OCI-M2 (cell line): ENCODE results near the gene COA5.
"Not testable (repeated sequence)": the region's sequence is repeated elsewhere in the genome, so short reads cannot be mapped to it uniquely, and the experiment has no call there.

Experiments
- DNase-seq: peaks from one replicate; lab custom pipeline; 2025; ENCODE audit not compliant: unreplicated experiment; lab: John Stamatoyannopoulos, UW

The COA5 gene

DNA sequence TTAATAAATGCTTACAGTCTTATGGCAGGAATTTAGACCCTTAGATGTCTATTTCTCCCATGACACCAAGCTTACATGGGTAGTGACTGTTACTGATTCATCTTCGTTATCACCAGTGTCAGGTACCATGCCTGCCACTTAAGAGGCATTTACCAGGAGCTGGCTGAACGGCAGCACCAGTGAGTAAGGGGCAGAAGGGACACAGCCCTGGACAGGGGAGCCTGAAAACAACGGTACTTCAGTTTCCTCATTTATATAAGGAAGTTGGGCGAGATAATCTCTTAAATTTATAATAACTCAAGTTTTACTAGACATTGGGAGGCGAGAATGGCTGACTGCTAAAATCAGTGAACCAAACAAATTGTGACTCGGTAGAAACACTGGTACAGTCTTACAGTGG is 1.2 kb downstream of the COA5 start:
- no peak for DNase-seq

- DNase-seq: no peak
These were observed 1.9 kb downstream of the COA5 start for GRCh38 chr2:98606431-98606830.

GRCh38 chr2:98605076-98605475 is 3.2 kb downstream of the COA5 start:
- no peak for DNase-seq

DNA sequence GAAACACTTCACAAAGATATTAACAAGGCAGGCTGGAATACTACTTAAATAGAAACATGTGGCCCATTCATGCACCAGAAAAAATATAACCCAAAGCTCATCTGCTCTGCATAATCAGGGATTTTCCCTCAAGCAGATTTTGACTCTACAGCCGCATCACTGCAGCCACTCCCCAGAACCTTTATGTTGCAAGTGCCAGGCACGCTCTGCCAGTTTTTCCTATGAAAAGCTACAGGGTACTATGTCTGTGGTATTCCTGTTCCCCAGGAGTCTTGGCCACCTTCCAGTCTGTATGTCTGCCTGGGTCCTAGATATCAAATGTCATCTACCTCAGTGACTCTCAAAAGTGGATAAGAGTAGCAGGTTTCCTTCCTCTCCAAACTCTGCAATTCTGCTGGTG is 3.8 kb downstream of the COA5 start:
- DNase-seq: no peak

DNA sequence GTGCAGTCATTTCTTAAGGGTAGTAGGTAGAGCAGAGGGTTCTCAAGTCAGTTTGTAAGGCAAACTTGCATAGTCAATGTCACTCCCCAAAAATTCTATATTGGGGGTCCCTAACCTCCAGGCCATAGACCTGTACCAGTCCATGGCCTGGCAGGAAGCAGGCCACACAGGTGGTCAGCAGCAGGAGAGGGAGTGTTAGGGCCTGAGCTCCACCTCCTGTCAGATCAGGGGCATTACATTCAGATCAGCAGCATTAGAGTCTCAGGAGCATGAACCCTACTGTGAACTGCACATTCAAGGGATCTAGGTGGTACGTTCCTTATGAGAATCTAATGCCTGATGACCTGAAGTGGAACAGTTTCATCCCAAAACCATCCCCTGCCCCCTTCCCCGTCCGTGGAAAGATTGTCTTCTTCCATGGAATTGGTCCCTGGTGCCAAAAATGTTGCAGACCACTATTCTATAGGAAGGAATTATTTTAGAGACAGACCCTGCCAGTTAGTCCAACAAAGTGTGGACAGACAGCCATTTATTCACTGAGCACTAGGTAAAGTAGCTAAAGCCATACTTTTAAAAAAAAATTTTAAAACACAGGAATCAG is 6.7 kb downstream of the COA5 start:
- no peak for DNase-seq

GRCh38 chr2:98598781-98599428 is 9.4 kb downstream of the COA5 start:
- DNase-seq: no peak

GRCh38 chr2:98594665-98595064 is 13.6 kb downstream of the COA5 start:
- DNase-seq: not testable (repeated sequence)

DNA sequence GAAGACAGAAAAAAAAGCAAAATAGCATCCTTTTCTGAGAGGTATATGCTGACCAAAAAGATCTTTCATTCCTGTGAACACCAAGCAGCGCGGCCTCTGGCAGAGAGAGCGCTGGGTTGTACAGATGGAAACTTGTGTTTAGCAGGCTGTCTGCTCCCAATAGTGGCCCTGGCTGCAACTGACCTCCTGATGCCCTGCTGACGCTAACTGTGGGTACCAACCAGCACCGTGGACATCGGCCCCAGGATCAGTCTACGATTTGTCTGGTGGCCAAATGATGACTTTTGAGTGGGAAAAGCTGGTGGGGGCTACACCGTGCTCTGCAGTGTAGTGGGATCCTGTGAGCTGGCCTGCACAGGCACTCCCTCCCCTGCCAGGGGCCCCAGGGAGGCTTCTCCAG is 15.7 kb downstream of the COA5 start:
- DNase-seq: no peak

GRCh38 chr2:98589489-98589888 is 18.8 kb downstream of the COA5 start:
- no peak for DNase-seq

DNA sequence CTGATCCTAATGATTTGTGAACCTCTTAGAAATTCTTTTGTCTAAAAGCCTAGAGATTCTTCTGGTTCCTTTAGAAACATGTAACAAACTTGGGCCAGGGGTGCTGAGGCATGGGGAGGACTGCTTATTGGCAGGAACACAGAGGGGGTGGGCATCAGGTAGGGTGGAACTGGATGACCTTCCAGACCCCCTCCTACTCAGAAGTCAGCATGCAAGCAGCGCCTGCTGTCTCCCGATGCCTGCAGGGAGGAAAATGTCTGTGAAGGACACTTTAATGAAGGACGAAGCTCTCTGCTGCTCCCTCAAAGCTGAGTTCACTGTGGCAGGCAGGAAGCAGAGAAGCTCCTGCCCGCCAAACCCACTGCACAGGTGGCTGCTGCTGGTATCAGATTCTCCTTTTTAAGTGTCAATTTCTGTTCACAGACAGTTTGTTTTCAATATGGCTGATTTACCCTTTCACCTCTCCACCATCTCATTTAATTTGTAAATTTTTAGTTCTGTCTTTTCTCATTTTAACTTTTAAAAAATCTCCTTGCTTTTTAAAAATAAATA is 19.4 kb downstream of the COA5 start:
- DNase-seq: no peak

GRCh38 chr2:98586551-98587140 is 21.7 kb downstream of the COA5 start:
- DNase-seq: no peak

GRCh38 chr2:98585386-98585785 is 22.9 kb downstream of the COA5 start:
- DNase-seq: no peak

DNA sequence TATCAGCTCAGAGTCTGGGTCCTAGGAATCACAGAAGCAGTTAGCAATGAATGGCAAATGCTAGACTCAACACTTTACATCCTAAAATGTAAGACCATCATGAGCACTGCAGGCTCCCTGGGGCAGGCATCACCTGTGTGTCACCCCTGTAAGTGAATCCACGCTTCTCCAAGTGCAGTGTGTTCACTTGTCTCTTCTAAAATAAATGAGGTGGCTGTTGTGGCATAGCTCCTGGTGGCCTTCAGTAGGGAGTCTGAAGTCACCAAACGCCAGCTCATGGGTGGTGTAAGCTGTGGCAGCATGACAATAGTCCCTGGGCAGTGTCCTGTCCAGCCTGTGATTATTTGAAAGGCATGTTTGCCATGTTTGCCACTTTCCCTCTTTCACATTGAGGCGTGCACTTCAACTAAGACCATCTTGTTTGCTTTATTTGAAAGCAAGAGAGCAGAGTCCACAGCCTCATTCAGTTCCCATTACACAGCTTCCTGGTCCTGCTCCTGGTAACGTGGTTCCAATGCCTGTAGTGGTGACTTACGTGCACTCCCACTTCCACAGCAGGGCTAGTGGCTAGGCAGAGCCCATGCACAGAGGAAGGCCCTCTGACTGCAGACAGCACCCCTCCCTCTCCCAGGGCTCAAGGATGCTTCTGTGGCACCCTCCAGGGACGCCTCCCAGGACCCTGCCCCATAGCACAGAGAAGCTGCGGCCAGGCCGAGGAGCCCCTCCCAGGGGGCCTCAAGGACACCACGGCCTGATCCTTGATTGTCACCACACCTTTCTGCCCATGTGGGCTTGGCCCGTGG is 24.3 kb downstream of the COA5 start:
- DNase-seq: no peak

GRCh38 chr2:98583276-98583675 is 25.0 kb downstream of the COA5 start:
- DNase-seq: no peak

DNA sequence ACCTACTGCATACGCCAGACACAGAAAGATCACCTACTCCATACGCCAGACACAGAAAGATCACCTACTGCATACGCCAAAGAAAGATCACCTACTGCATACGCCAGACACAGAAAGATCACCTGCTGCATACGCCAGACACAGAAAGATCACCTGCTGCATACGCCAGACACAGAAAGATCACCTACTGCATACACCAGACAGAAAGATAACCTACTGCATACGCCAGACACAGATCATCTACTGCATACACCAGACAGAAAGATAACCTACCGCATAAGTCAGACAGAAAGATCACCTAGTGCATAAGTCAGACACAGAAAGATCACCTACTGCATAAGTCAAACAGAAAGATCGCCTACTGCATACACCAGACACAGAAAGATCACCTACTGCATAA is 25.8 kb downstream of the COA5 start:
- DNase-seq: no peak

GRCh38 chr2:98580656-98581284 is 27.5 kb downstream of the COA5 start:
- no peak for DNase-seq

DNA sequence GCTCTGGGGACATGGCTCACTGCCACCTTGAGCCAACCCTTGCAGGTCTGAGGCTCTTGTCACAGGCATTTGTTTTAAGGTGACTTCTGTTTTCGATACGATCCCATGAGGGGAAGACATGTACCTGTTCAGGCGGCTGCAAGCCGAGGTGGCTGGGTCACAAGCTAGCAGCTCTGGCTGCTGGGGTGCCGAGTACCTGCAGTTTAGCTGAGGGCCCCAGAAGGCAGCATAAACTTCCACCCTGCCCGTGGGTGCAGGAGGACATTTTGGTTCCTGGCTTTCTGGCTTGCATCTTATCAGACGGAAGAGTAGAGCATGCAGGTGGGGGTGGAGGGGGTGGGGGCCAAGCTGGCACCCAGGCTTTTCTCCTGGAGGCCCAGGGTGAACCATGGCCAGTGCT is 28.4 kb downstream of the COA5 start:
- no peak for DNase-seq

GRCh38 chr2:98578231-98578630 is 30.1 kb downstream of the COA5 start:
- no peak for DNase-seq

DNA sequence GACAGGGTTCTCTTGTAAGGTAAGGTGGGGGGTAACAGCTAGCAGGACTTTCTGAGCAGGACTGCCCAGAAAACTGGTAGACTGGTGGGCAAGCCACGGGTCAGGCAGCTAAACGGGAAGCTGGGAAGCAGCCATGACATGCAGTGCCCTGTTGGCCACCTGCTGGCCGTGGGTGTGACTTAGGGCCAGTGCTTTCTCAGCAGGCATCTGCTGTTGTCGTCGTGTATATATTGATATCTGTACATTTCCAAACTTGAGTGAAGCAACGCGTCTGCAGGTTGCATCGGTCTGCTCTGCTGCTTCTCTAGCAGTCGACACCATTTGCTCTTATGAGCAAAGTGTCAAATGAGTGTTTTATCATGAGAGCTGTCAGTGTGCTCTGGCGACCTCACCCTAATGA is 31.0 kb downstream of the COA5 start:
- no peak for DNase-seq

- DNase-seq: no peak
These were observed 31.5 kb downstream of the COA5 start for GRCh38 chr2:98576666-98577312.

GRCh38 chr2:98573426-98573825 is 34.9 kb downstream of the COA5 start:
- no peak for DNase-seq
